Measurements from ENCODE around the gene RGS8.
A peak's percentile ranks its signal among the peaks of the same experiment; 100 is the strongest.

The RGS8 gene

DNA sequence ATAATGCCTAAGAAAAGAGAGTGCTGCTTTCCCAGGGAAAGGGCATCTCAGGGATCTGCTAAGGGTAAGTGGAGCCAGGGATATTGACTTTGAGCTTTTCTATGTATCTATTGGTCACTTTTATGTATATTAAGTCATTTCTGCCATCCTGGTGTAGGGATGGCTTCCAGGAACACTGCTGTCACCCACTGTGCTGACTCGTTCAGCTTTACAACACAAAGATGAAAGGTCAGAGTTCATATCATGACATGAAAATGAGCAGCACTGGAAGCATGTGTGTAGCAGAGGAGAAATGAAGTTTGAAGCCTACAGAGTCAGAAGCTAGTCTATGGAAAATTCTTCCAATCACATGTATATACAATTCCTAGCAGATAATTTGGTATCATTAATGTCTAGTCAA is 37.1 kb upstream of the RGS8 start:
- H3K9me3 ChIP-seq (ENCODE audit: insufficient read depth, low read length), result no peaks in the 10 kb centered on the region
- no peak for TF ChIP-seq YY1 (IDR thresholded peaks at IDR 0.05; ENCODE audit: insufficient read depth, insufficient read length)
- no peak for TF ChIP-seq SUZ12 (IDR thresholded peaks at IDR 0.05; ENCODE audit: extremely low read depth, insufficient read depth, insufficient read length)
- no peak for TF ChIP-seq ZNF274 (IDR thresholded peaks at IDR 0.05; ENCODE audit: low read depth, low read length)
- no peaks in the 10 kb centered on the region for H3K4me1 ChIP-seq (ENCODE audit: insufficient read depth, insufficient read length)

DNA sequence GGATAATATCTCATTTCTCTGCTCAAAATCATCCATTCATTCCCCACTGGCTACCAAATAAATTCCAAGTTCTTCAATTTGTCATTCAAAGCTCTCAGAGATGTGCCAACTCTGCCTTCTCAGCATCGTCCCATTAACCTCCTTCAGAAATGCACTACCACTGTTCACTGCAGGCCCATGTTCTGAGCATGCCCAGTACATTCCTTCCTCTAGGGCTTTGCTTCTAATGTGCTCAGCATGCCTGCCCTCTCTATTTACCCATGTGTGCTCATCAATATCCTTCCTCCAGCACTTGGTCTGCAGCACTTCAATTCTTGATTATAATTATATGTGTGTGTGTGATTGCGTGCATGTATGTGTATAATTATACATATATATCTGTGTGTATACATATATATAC is 36.1 kb upstream of the RGS8 start:
- Histone ChIP-seq H3K9ac (ENCODE audit: insufficient read length, low read depth) (no peak overlapping the region), H3K27me3 (ENCODE audit: insufficient read depth, insufficient read length) (no peaks in the 10 kb centered on the region), H3K36me3 (ENCODE audit: insufficient read depth, insufficient read length, low read length) (no peaks in the 10 kb centered on the region), H3K4me1 (ENCODE audit: insufficient read depth, insufficient read length) (no peaks in the 10 kb centered on the region), H3K9me3 (ENCODE audit: insufficient read depth, low read length) (no peaks in the 10 kb centered on the region), H3K4me3 (ENCODE audit: insufficient read length, low read depth) (no peak overlapping the region)
- TF ChIP-seq YY1 (IDR thresholded peaks at IDR 0.05; ENCODE audit: insufficient read depth, insufficient read length) (no peak), SUZ12 (IDR thresholded peaks at IDR 0.05; ENCODE audit: extremely low read depth, insufficient read depth, insufficient read length) (no peak), ZNF274 (IDR thresholded peaks at IDR 0.05; ENCODE audit: low read depth, low read length) (no peak)
- DNase-seq (ENCODE audit: low read depth, low spot score), result peak; percentile 11

More for the DNA sequence above, 37.1 kb upstream of the RGS8 start:
- no peak overlapping the region for H3K9ac ChIP-seq (ENCODE audit: insufficient read length, low read depth)
- H3K36me3 ChIP-seq (ENCODE audit: insufficient read depth, insufficient read length, low read length), result no peaks in the 10 kb centered on the region
- no peak for DNase-seq (ENCODE audit: low read depth, low spot score)
- no peaks in the 10 kb centered on the region for H3K27me3 ChIP-seq (ENCODE audit: insufficient read depth, insufficient read length)
- no peak overlapping the region for H3K4me3 ChIP-seq (ENCODE audit: insufficient read length, low read depth)

DNA sequence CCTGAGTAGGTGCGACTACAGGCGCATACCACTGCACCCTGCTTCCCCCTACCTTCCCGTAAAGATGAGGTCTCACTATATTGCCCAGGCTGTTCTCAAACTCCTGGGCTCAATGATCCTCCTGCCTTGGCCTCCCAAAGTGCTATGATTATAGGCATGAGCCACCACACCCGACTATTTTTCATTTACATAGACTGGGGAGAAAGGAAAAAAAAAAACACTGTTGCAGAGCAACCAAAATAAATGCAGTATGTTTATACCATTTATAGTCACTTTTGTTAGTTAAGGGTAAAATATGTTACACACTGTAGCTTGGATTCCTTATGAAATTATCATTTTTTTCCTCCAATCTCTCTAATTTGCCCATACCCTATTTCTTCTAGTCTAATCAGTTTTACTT is 35.2 kb upstream of the RGS8 start:
- H3K36me3 ChIP-seq (ENCODE audit: insufficient read depth, insufficient read length, low read length), result no peaks in the 10 kb centered on the region
- H3K9ac ChIP-seq (ENCODE audit: insufficient read length, low read depth), result no peak overlapping the region
- H3K9me3 ChIP-seq (ENCODE audit: insufficient read depth, low read length), result no peaks in the 10 kb centered on the region
- no peaks in the 10 kb centered on the region for H3K4me1 ChIP-seq (ENCODE audit: insufficient read depth, insufficient read length)
- no peak overlapping the region for H3K4me3 ChIP-seq (ENCODE audit: insufficient read length, low read depth)
- TF ChIP-seq ZNF274 (IDR thresholded peaks at IDR 0.05; ENCODE audit: low read depth, low read length) (no peak), YY1 (IDR thresholded peaks at IDR 0.05; ENCODE audit: insufficient read depth, insufficient read length) (no peak), SUZ12 (IDR thresholded peaks at IDR 0.05; ENCODE audit: extremely low read depth, insufficient read depth, insufficient read length) (no peak)
- H3K27me3 ChIP-seq (ENCODE audit: insufficient read depth, insufficient read length), result no peaks in the 10 kb centered on the region
- DNase-seq (ENCODE audit: low read depth, low spot score), result no peak

DNA sequence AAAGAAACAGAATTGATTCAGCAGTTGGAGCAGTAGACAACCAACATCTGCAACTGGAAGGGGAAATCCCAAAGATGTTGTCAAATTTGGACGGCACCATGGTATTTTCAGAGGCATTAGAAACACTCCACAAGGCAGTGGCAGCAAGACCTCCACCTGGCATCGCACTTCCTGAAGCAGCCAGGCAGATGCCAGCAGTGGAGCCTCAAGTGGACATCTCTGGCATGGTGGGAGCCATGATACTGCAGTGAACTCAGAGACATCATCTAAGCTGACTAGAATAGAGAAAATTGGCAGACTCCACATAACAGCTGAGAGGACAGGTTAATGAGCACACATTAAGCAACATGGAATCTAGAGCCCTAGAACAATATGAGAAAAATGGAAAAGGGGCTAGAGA is 33.9 kb upstream of the RGS8 start:
- DNase-seq (ENCODE audit: low read depth, low spot score), result no peak
- Histone ChIP-seq H3K9ac (ENCODE audit: insufficient read length, low read depth) (no peak overlapping the region), H3K9me3 (ENCODE audit: insufficient read depth, low read length) (no peaks in the 10 kb centered on the region), H3K4me3 (ENCODE audit: insufficient read length, low read depth) (no peak overlapping the region), H3K27me3 (ENCODE audit: insufficient read depth, insufficient read length) (no peaks in the 10 kb centered on the region), H3K36me3 (ENCODE audit: insufficient read depth, insufficient read length, low read length) (no peaks in the 10 kb centered on the region), H3K4me1 (ENCODE audit: insufficient read depth, insufficient read length) (no peaks in the 10 kb centered on the region)
- TF ChIP-seq ZNF274 (IDR thresholded peaks at IDR 0.05; ENCODE audit: low read depth, low read length), result no peak
- no peak for TF ChIP-seq YY1 (IDR thresholded peaks at IDR 0.05; ENCODE audit: insufficient read depth, insufficient read length)
- no peak for TF ChIP-seq SUZ12 (IDR thresholded peaks at IDR 0.05; ENCODE audit: extremely low read depth, insufficient read depth, insufficient read length)

DNA sequence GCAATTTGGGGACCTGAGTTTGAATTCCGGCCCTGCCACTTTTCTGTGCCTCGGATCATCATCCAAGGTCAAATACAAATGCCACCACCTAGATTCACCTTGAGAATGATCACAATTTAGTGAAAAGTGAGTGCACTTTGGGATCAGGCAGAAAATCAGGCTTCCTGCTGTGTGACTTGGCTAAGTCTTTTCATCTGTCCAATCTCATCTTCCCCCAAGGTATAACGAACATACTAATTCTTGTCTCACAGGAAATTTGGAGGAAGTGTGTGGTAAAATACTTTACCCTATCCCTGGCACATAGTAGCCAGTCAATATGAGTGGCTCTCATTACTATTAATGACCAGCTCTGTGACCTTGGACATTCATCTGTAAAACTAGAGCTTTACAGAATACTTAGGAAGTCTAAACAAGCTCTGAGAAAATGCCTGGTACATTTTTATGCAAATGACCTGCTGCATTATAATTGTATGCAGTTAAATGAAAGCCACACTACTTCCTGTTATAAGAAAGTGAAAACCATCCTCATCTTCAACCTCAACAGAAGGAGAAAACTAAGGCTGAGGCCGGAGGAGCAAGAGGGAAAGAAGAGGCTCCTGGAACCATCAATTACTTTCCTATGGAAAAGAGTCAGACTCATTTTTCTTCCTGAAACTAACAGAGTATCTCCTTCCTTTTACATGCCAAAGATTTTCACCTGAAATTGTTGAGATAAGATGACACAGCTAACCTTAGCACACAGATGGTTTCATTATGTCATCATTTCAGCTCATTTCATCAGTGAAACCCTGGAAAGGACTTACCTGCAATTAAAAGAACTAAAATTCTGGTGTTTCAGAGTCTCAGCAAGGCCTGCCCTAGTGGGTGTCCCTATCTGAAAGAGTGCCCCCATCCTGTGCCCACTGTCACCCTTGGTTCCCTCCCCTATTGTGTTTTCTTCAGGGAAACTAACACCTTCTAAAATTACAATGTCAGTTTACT is 32.6 kb upstream of the RGS8 start:
- no peak for DNase-seq (ENCODE audit: low read depth, low spot score)
- H3K9me3 ChIP-seq (ENCODE audit: insufficient read depth, low read length), result no peaks in the 10 kb centered on the region
- no peak for TF ChIP-seq SUZ12 (IDR thresholded peaks at IDR 0.05; ENCODE audit: extremely low read depth, insufficient read depth, insufficient read length)
- no peak for TF ChIP-seq YY1 (IDR thresholded peaks at IDR 0.05; ENCODE audit: insufficient read depth, insufficient read length)
- no peak for TF ChIP-seq ZNF274 (IDR thresholded peaks at IDR 0.05; ENCODE audit: low read depth, low read length)
- no peaks in the 10 kb centered on the region for H3K27me3 ChIP-seq (ENCODE audit: insufficient read depth, insufficient read length)
- H3K9ac ChIP-seq (ENCODE audit: insufficient read length, low read depth), result no peak overlapping the region
- H3K4me1 ChIP-seq (ENCODE audit: insufficient read depth, insufficient read length), result no peaks in the 10 kb centered on the region
- no peak overlapping the region for H3K4me3 ChIP-seq (ENCODE audit: insufficient read length, low read depth)
- no peaks in the 10 kb centered on the region for H3K36me3 ChIP-seq (ENCODE audit: insufficient read depth, insufficient read length, low read length)

DNA sequence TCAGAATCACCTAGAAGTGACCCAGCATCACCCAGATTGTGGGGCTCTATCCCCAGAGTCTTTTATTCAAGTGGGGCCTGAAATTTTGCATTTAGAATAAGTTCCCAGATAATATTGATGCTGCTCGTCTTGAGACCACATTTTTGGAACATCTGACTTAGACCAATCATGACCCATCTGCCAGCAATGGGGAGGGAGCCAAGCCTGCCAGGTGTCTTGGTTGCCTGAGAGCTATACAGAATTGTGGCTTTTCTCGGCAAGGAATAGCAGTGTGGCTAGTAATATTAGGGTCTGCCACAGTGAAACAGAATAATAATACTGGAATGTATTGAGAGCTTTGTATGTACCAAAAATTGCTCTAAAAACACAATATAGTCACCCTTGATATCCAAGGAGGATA is 31.1 kb upstream of the RGS8 start:
- no peaks in the 10 kb centered on the region for H3K27me3 ChIP-seq (ENCODE audit: insufficient read depth, insufficient read length)
- TF ChIP-seq YY1 (IDR thresholded peaks at IDR 0.05; ENCODE audit: insufficient read depth, insufficient read length) (no peak), SUZ12 (IDR thresholded peaks at IDR 0.05; ENCODE audit: extremely low read depth, insufficient read depth, insufficient read length) (no peak), ZNF274 (IDR thresholded peaks at IDR 0.05; ENCODE audit: low read depth, low read length) (no peak)
- H3K4me1 ChIP-seq (ENCODE audit: insufficient read depth, insufficient read length), result no peaks in the 10 kb centered on the region
- no peaks in the 10 kb centered on the region for H3K9me3 ChIP-seq (ENCODE audit: insufficient read depth, low read length)
- DNase-seq (ENCODE audit: low read depth, low spot score), result no peak
- no peaks in the 10 kb centered on the region for H3K36me3 ChIP-seq (ENCODE audit: insufficient read depth, insufficient read length, low read length)
- H3K4me3 ChIP-seq (ENCODE audit: insufficient read length, low read depth), result no peak overlapping the region
- no peak overlapping the region for H3K9ac ChIP-seq (ENCODE audit: insufficient read length, low read depth)

DNA sequence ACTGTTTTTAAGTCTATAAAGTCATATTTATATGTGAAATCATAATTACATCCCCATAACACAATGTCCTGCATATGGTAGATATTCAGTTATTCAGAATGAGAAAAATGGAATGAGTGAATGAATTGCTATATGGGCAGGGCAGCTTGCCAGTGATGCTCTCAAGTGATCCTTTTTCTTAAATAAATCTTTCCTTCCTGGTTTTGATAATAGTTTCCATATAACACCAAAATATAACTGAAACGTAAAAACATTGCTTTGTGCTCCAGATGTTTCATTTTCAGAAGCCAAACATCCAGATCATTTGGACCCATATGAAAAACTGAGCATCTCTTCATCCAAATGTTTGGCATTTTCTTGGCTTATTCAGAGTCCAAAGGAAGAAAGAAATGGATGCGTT is 30.2 kb upstream of the RGS8 start:
- no peak for DNase-seq (ENCODE audit: low read depth, low spot score)
- H3K36me3 ChIP-seq (ENCODE audit: insufficient read depth, insufficient read length, low read length), result no peaks in the 10 kb centered on the region
- H3K27me3 ChIP-seq (ENCODE audit: insufficient read depth, insufficient read length), result no peaks in the 10 kb centered on the region
- no peaks in the 10 kb centered on the region for H3K4me1 ChIP-seq (ENCODE audit: insufficient read depth, insufficient read length)
- TF ChIP-seq ZNF274 (IDR thresholded peaks at IDR 0.05; ENCODE audit: low read depth, low read length), result no peak
- TF ChIP-seq YY1 (IDR thresholded peaks at IDR 0.05; ENCODE audit: insufficient read depth, insufficient read length), result no peak
- no peak for TF ChIP-seq SUZ12 (IDR thresholded peaks at IDR 0.05; ENCODE audit: extremely low read depth, insufficient read depth, insufficient read length)
- H3K4me3 ChIP-seq (ENCODE audit: insufficient read length, low read depth), result no peak overlapping the region
- no peaks in the 10 kb centered on the region for H3K9me3 ChIP-seq (ENCODE audit: insufficient read depth, low read length)
- H3K9ac ChIP-seq (ENCODE audit: insufficient read length, low read depth), result no peak overlapping the region

Data from NT2/D1 (cell line).